ENCODE measurements around the gene STRN3. TPM values are rescaled to one million over a fixed set of nuclear protein-coding genes. Genes with fewer than 3 reads are reported as not detected.

The STRN3 gene
- total RNA-seq, 1 experiment from 2014 or later: 52.1 TPM

DNA sequence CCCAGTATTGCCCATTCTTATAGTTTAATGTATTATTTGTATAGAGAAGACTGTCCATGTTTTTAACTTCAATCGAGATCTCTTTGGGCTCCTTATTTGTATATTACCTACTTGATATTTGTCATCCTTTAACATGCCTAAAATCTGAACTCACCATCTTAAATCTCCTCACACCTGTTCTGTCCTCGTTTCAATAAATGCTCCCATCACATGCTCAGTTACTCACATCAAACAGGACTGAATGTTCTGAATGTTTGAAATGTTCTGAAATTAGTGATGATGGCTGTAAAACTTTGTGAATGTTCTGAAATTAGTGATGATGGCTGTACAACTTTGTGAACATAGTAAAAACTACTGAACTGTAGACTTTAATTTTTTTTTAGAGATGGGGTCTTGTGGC, 117.4 kb downstream of the STRN3 start:
- Histone ChIP-seq H2BK5ac (ENCODE audit: insufficient read length, low read length) (no peak overlapping the region), H2BK120ac (ENCODE audit: low read depth, low read length, poor library complexity, severe bottlenecking) (no peak overlapping the region)

More for the DNA sequence above, 117.4 kb downstream of the STRN3 start:
- Histone ChIP-seq H3K79me1 (ENCODE audit: insufficient read depth, low read depth, low read length, poor library complexity, severe bottlenecking) (no peaks in the 10 kb centered on the region), H3K4me2 (ENCODE audit: insufficient read depth, insufficient read length, low read length) (no peak overlapping the region), H3K4ac (ENCODE audit: low read depth, low read length) (no peak overlapping the region), H4K91ac (ENCODE audit: insufficient read length, low read depth, low read length) (no peak overlapping the region), H3K18ac (ENCODE audit: insufficient read length, low read depth, low read length) (no peak overlapping the region), H3K23me2 (ENCODE audit: insufficient read length, low read depth, low read length, poor library complexity, severe bottlenecking) (no peaks in the 10 kb centered on the region), H3K27me3 (ENCODE audit: insufficient read depth, low read length) (no peaks in the 10 kb centered on the region), H3K14ac (ENCODE audit: insufficient read depth, low read length) (no peak overlapping the region), H3K23ac (ENCODE audit: insufficient read length, low read depth, low read length) (no peak overlapping the region), H3K79me2 (ENCODE audit: insufficient read depth, low read length) (no peaks in the 10 kb centered on the region), H3K27ac (ENCODE audit: insufficient read length, low read depth, low read length) (no peak overlapping the region), H2AFZ (ENCODE audit: low read length) (no peak overlapping the region), H3K9me3 (ENCODE audit: control insufficient read depth, low read depth, low read length) (no peaks in the 10 kb centered on the region), H4K8ac (replicated peaks; ENCODE audit: insufficient read length, low read depth, low read length) (no peak overlapping the region), H3K9ac (ENCODE audit: extremely low read depth, insufficient read length, low read length) (no peak overlapping the region), H3K56ac (ENCODE audit: insufficient read length, low read depth, low read length) (no peak overlapping the region), H4K20me1 (ENCODE audit: control insufficient read depth, insufficient read depth, insufficient read length) (no peaks in the 10 kb centered on the region), H2AK5ac (ENCODE audit: insufficient read length, low read length) (no peak overlapping the region), H4K5ac (ENCODE audit: insufficient read length, low read depth, low read length) (no peak overlapping the region), H3T11ph (ENCODE audit: low read length) (no peak overlapping the region), H2BK15ac (ENCODE audit: low read depth, low read length) (no peak overlapping the region), H3K4me1 (ENCODE audit: insufficient read depth, low read length) (no peaks in the 10 kb centered on the region), H2BK12ac (ENCODE audit: insufficient read length, low read depth, low read length) (no peak overlapping the region), H2BK20ac (ENCODE audit: low read depth, low read length, poor library complexity, severe bottlenecking) (no peak overlapping the region)
- no peak overlapping the region for H3K27ac Mint-ChIP-seq
- no peak for DNase-seq
- TF ChIP-seq CTCF (conservative IDR thresholded peaks at IDR 0.05): no peak
- no CpG with 5 or more reads among the region's 2 CpGs for WGBS (ENCODE audit: extremely low coverage, insufficient read length, low lambda C conversion rate)
- H3K4me3 Mint-ChIP-seq: no peak overlapping the region
- peaks cover 12 to 36% (median 30%) of the 10 kb centered on the region in 3 experiments; a peak in 6 of 7 replicates for H3K36me3 Mint-ChIP-seq (ENCODE audit: insufficient read depth in 1 of 3, low read depth in 3 of 3)
- no peaks in the 10 kb centered on the region for H3K4me1 Mint-ChIP-seq
- no peaks in the 10 kb centered on the region for H3K9me3 Mint-ChIP-seq
- H3K27me3 Mint-ChIP-seq (ENCODE audit: low read depth): no peaks in the 10 kb centered on the region

All from H9 (cell line).